Raji (cell line): ENCODE measurements around the gene RFT1.

ENCODE experiments used
- POLR2A ChIP-seq: IDR thresholded peaks from 2 replicates; pipeline ENCODE4 v1.6.1; 2011; ENCODE audit warnings: low read depth, low read length, control low read depth; ENCODE audit not compliant: insufficient read depth

RFT1 gene

DNA sequence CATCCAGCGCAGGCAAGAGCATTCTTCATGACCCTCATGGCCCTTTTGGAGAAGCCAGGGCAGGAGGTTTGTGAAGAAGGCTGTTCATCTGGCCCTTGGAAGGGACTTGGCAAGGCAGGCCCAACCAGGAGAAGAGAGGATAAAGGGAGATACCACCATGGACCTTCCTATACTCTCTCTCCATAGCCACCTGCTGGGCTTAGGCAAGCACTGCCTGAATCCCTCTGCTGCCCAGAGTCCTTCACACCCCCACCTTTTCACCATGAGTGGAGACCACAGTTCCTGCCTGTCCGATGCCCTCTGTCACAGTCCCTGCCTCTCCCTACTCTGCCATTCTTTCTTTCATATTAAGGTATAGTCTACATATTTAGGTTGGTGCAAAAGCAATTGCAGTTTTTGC lies 73.8 kb downstream of the RFT1 start:
- no peak for TF ChIP-seq POLR2A

DNA sequence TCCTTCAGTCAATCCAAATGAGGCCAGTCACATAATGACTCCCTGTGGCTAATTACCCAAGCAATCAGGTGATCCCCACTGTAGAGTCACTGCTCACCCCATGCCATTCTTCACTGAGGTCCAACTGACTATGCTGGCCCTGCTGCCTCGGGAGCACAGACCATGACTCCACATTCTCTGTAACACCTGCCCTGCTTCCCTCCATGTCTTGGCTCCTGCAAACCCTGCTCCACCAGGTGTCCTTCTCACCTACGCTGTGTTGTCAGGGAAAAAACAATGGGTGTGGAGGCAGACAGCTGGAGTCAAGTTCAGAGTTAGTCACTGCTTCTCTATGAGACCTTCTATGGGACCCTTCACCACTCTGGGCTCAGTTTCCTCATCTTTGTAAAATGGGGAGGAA lies 78.3 kb downstream of the RFT1 start:
- no peak for TF ChIP-seq POLR2A

DNA sequence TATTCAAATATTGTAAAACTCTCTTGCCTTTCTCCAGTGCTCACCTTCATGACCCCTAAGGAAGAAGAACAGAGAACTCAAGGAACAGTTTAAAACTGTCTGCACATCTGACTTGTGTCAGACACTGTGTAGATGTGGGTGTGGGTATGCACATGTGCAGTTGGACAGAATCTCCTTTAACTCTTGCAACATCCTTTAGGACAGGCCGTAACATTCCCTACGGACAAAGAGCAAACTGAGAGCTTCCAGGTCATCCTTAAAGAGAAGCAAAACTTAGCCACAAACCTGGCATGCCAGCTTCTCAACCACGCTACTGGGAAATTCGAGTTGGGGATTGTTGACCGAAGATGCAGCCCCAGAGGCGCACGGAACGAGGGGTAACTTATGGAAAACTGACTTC lies 80.2 kb downstream of the RFT1 start:
- TF ChIP-seq POLR2A, result no peak

DNA sequence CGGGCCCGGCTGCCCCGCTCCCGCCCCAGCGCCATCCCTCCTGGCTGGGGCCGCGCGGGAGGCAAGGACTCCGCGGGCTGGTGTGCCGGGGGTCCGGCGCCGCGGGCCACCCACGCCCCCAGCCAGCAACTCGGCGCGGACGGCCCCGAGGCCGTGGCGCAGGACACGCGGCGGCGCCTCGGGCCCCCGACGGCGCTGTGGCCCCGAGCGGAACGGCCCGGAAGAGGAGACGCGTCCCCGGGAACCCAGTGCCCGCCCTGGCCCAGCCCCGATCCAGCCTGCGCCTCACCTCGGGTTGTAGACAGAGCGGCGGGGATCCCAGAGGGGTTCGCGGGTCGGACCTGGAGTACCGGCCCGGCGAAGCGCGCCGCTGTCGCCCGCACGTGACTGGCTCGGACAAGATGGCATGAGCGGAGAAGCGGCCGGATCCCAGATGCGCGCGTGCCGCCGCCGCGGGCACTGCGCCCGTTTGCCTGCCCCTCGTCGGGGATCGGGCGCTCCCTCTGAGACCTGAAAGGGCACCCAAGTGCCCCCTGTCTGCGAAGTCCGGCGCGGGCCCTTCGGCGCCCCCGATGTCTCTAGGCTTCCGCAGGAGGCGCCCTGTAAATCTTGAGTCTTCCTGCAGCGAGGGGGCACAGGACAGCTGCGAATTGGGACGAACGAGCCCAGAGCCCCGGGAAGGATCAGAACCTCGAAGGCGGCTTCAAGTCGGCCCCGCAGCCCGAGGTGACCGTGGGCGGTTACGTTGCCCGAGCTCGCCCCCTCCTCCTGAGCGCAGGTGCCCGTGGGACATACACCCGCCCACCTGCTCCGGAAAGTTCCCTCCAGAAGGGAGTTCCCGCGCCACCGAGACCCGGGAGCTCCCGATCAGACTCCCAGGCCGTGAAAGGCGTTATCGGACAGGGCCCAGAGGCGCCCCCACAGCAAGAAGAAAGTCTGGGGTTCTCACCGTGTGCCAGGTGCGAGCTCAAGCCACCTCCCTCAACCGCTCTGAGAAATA lies 83.8 kb downstream of the RFT1 start:
- peak; percentile 66 for TF ChIP-seq POLR2A

DNA sequence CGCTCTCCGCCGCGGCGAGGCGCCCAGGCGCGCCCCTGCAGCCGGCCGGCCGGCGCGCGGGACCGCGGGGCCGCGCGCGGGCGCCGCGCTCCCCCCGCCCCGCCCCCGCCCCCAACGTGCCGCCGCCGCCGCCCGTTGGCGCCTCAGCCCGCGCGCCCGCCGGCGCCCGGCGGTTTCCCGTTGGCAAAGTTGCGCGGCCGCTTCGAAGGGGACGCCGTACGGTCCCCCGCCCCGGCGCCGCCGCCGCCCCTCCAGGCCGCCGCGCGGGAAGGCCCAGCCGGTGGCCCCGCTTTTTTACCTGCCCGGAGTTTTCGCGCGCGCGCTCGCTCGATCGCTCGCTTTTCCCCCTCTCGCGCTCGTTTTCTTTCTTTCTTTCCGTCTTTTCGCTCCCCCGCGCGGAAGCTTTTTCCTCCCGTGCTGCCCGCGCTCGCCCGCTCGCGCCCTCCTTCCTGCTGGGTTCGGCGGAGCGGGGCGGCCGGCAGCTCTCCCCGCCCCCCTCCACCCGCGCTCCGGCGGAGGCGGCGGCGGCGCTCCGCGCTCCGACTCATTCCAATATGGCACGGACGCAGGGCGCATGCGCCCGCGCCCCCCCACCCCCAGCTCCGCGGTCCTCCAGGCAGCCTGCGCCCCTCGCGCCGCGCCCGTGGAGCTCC lies 84.6 kb downstream of the RFT1 start, which contains the start of gene SFMBT1:
SFMBT1 (minus strand) TSS at position 556 of the 653 bp plus-strand sequence. CDS start 76,945 bp downstream, outside the sequence.
- no peak for TF ChIP-seq POLR2A

DNA sequence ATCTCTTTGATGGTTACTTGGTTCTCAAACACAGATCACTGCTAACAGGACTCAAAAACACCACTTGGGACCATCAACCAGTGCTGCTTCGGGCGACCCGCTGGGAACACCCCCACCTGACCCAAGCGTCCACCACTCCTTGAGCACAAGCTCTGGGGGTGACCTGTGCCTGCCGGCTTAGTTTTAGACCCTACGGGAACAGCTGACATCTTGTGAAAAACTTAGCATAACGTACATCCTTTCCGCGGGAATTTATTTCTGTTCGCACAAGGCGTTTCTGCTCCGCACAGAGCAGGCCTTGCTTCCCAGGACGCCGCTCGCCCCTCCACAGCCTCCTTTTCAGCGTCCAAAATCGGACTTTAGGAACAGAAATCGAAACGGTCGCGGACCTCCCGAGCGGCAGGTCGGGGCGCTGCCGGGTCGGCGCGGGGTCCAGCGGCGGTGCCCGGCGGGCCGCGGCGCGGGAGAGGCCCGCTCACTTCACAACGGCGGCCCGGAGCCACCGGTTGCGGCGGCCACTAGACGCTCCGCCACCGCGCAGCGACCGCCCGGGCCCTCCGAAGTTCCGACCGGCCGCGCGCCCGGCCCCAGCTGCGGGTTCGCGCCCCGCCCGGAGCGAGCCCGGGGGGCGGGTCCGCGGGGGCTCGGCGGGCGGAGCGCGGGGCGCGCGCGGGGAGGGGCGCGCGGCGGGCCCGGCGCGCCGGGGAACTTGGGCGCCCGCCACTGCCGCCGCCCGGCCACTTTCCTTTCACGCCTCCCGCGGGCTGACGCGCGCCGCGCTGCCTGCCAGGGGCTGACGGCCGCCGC lies 85.3 kb downstream of the RFT1 start:
- TF ChIP-seq POLR2A, result no peak

DNA sequence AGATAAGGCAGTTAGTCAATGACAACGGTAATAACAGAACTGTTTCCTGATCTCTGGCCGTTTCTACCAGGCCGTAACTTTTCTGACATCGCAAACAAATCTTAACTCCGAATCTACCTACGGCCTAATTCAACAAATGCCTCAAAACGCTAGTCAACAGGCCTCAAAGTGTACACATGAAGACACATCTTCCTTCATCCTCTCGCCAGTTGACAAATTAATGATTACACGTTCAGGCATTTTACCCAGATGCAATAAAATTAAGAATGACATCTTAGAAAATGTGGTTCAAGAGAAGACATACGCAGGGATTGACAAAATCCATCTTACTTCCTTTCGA lies 85.9 kb downstream of the RFT1 start:
- TF ChIP-seq POLR2A, result no peak

DNA sequence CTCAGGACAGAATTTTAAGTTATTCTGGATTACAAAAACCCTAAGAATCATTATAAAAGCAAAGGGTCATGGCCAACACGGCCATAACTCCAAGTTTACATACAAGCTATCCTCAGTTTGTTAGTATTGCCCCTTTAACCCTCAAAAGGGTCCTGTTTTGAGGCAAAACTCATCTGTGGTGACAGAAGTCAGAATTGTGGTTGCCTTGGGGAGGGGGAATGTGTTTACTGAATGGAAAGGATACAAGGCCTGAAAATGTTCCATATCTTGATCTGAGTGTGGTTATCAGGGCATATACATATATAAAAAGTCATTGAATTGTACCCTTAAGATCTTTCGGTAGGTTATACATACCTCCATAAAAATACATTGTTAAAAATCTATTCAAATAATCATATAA lies 86.5 kb downstream of the RFT1 start:
- no peak for TF ChIP-seq POLR2A

DNA sequence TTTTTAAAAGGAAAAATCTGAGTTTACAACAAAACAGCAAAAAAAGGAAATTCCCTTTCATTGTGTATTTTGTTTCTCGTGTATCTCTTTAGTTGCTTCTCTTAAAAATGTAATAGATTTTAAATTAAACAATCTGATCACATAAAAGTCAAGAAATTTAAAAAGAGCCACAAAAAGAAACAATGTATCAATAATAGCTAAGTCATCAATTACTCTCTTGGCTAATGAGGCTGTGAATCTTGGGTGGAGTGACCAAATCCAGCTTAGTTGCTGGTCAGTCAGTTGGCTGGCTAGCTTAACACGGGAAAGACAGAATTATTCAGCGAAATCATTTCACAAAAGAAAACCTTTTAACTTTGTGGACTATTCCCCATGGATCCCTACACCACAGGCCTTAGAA lies 87.6 kb downstream of the RFT1 start:
- TF ChIP-seq POLR2A, result no peak

DNA sequence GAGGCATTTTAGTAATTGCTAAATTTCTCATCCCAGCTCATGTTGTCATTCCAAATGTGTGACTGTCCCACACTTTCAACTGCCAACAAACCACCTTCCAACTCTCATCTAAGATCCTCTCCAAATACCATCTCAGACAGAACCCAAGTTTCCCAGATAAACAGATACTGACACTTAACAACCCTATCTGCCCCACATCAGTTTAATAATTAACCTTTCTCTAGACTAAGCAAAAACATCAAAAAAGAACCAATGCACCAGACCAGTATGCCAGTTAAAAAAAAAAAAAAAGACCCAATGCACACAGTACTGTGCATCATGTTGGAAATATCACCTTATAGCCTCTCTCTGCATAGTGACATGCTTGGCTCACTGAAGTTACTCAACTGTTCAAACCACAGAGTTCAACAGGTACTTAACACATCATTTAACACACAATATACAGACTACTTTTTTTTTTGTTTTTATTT lies 89.8 kb downstream of the RFT1 start:
- no peak for TF ChIP-seq POLR2A

DNA sequence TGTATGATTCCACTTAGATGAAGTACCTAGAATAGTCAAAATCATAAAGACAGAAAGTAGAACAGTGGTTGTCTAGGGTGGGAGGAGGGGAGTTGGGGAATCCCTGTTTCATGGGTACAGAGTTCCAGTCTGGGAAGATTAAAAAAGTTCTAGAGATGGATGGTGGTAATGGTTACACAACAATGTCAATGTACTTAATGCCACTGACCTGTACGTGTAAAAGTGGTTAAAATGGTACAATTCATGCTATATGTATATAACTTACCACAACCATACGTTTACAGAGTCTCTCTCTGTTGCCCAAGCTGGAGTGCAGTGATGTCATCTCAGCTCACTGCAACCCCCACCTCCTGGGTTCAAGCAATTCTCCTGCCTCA lies 90.9 kb downstream of the RFT1 start:
- no peak for TF ChIP-seq POLR2A

DNA sequence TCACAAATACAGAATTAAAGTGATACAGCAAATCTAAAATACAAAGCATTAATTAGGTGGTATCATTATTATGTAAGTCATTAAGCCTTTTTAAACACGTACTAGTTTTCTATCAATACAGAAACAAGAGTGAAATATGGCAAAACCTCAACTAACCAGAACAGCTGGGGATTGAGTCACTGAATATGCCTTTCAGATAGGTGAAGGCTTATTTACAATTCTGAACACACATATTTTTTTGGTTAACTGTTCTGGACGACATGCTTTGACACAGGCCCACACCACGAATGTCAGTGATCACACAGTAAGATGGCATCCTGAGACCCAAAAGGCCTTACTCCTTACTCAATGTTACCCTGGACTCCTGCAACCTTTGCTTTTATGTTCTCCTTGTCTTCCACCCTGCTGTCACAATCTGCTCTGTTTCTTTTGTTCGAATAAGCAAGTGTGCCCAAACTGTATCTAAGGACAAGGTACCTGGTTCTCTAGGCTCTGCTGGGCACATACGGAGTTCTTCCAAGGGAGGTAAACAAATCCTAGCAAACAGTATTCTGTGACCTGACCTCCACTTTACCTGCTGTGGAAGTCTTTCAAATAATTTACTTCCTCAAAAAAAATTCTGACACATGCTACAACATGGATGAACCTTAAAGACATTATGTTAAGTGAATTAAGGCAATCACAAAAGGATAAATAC lies 91.4 kb downstream of the RFT1 start:
- no peak for TF ChIP-seq POLR2A
